ENCODE results near the gene GIPC3.
A peak's percentile ranks its signal among the peaks of the same experiment; 100 is the strongest.

Gene GIPC3

GRCh38 chr19:3573858-3574637, 11.2 kb upstream of the GIPC3 start (continued):
- peak; percentile 91 for TF ChIP-seq ZNF692 (tag by site-specific recombination; IDR thresholded peaks at IDR 0.05)
- TF ChIP-seq ZNF335 (tag by site-specific recombination; conservative IDR thresholded peaks at IDR 0.05): 0 out of 2 replicates have a peak, but pooled peaks have one; percentile 1
- TF ChIP-seq ZNF148 (tag by site-specific recombination; IDR thresholded peaks at IDR 0.05; ENCODE audit: borderline replicate concordance): no peak
- no peak for TF ChIP-seq ZNF621 (tag by site-specific recombination; IDR thresholded peaks at IDR 0.05)
- TF ChIP-seq ZNF221 (tag by site-specific recombination; IDR thresholded peaks at IDR 0.05; ENCODE audit: borderline replicate concordance): no peak
- TF ChIP-seq ZNF48 (tag by site-specific recombination; IDR thresholded peaks at IDR 0.05): no peak
- TF ChIP-seq ZFHX2 (tag by site-specific recombination; conservative IDR thresholded peaks at IDR 0.05): peak; percentile 87
- no peak for TF ChIP-seq ZBTB20 (tag by site-specific recombination; IDR thresholded peaks at IDR 0.05)
- TF ChIP-seq GLI2 (tag by site-specific recombination; IDR thresholded peaks at IDR 0.05; ENCODE audit: borderline replicate concordance, low read depth): no peak
- TF ChIP-seq PRDM10 (tag by site-specific recombination; IDR thresholded peaks at IDR 0.05): 0 out of 2 replicates have a peak, but pooled peaks have one; percentile 40
- no peak for TF ChIP-seq ZSCAN18 (tag by site-specific recombination; IDR thresholded peaks at IDR 0.05)
- peak; percentile 96 for TF ChIP-seq SP2 (tag by site-specific recombination; IDR thresholded peaks at IDR 0.05)
- peak; percentile 100 for TF ChIP-seq KLF9 (tag by site-specific recombination; IDR thresholded peaks at IDR 0.05; ENCODE audit: low read depth)
- TF ChIP-seq HIC1 (tag by site-specific recombination; IDR thresholded peaks at IDR 0.05): peak; percentile 91
- no peak for TF ChIP-seq ATF2 (tag by site-specific recombination; IDR thresholded peaks at IDR 0.05; ENCODE audit: low read depth)
- TF ChIP-seq ZNF2 (tag by site-specific recombination; IDR thresholded peaks at IDR 0.05): no peak
- no peak for TF ChIP-seq ZNF394 (tag by site-specific recombination; IDR thresholded peaks at IDR 0.05; ENCODE audit: borderline replicate concordance)
- TF ChIP-seq ZSCAN23 (tag by site-specific recombination; IDR thresholded peaks at IDR 0.05): no peak
- TF ChIP-seq EGR2 (tag by site-specific recombination; IDR thresholded peaks at IDR 0.05; ENCODE audit: low read depth): peak; percentile 86
